GM10248 (cell line): ENCODE measurements around the gene ATP8A1.
"Not testable (repeated sequence)": the region's sequence is repeated elsewhere in the genome, so short reads cannot be mapped to it uniquely, and the experiment has no call there.

Experiments used
- CTCF ChIA-PET: fragments of 300-600 bp; sonication (Branson Sonifier 250); formaldehyde crosslinking; extraction: SDS; loops from one replicate; lab custom pipeline; 2021; ENCODE audit warnings: antibody characterized with exemption; lab: Yijun Ruan, JAX
- POLR2A ChIA-PET: fragments of 350-650 bp; sonication (Branson Sonifier 250); formaldehyde crosslinking; extraction: SDS; loops from one replicate; lab custom pipeline; 2020; ENCODE audit warnings: antibody characterized with exemption; lab: Yijun Ruan, JAX
- DNase-seq: peaks from one replicate; pipeline ENCODE4 v3.0.0; 2012; ENCODE audit errors: extremely low spot score
- TF ChIP-seq, protein P1 (sequence below): IDR thresholded peaks from 2 replicates; pipeline ENCODE4 v1.5.1; 2012; ENCODE audit warnings: mild to moderate bottlenecking, low read depth; ENCODE audit errors: extremely low read depth, missing control alignments, control extremely low read depth

ATP8A1 gene

DNA sequence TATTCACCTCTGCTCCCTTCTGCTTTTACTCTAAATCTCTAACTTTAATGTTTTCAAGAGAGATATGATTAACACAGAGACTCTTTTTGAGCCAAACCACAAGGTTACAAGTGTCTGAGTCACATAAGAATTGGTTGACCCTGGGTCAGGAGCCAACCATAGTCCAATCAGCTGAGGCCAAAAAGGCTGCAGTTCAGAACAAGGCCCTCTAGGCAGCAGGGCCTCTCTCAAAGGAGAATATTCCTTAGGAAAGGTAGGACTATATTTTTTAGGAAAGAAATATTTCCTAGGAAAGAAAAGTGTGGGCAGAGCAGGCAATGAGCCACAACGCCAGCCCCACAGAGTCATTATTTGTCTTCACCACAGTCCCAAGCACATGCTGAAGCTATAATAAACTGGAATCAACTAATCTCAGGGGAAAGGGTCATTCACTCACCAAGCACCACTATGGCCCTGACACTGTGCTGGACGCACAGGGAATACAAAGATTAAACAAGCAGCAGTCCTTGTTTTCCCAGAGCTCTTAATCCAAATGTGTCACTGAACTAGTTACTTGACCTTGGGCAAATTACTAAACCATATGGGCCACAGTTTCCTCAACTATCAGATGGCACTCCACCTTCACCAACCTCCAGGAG is 2.2 kb downstream of the ATP8A1 start:
- ChIA-PET CTCF (interaction anchor here (0.8 to 1.6 kb wide), 4 partner anchors 10 to 86 kb away, joined by 3 to 6 read pairs (median 4); no protein-coding TSS in a partner anchor), POLR2A (interaction anchor here (0.6 kb wide), 1 partner anchor 11 kb away, joined by 3 read pairs; no protein-coding TSS in a partner anchor)
- no peak for DNase-seq
- TF ChIP-seq, protein P1, sequence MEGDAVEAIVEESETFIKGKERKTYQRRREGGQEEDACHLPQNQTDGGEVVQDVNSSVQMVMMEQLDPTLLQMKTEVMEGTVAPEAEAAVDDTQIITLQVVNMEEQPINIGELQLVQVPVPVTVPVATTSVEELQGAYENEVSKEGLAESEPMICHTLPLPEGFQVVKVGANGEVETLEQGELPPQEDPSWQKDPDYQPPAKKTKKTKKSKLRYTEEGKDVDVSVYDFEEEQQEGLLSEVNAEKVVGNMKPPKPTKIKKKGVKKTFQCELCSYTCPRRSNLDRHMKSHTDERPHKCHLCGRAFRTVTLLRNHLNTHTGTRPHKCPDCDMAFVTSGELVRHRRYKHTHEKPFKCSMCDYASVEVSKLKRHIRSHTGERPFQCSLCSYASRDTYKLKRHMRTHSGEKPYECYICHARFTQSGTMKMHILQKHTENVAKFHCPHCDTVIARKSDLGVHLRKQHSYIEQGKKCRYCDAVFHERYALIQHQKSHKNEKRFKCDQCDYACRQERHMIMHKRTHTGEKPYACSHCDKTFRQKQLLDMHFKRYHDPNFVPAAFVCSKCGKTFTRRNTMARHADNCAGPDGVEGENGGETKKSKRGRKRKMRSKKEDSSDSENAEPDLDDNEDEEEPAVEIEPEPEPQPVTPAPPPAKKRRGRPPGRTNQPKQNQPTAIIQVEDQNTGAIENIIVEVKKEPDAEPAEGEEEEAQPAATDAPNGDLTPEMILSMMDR: no peak

DNA sequence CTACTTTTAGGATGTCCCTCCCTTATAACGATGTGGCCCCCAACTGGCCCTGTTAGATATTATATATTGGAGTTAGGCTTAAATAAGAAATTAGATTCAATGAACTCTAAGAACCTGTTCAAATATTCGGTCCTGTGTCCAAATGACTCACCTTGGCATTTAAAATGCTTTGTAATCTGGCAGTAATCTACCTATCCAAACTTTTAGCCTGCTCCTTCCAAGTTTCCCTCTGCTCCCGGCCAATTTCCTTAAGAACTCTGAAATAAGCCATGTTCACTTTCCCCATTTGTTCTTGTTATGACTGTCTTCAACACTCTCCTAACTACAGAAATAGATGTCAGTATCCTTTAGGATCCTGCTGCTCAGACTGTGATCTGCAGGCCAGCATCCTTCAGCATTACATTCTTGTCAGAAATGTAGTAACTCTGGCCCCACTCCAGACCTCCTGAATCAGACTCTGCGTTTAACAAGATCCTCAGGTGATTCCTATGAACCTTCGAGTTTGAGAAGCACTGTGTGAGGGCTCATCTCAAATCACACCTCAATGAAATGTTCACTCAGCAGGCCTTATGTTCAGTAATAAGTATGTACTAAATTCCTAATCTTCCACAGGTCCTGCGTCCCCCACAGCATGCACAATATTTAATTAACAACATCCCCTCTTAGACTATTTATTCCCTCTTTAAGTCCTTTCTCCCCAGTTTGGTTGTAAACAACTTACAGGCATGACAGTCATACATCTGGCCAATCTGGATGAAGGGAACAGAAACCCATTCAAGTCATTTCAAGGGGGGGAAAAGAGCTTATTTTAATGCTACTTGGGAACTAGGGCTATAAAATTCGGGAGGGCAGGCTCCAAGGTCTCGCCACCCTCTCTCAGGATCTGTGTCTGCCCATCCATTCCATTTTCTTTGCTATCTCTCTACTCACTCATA is 3.0 kb downstream of the ATP8A1 start:
- POLR2A ChIA-PET: no interaction called here
- TF ChIP-seq, protein P1: no peak
- CTCF ChIA-PET: interaction anchor here (0.8 to 1.6 kb wide), 4 partner anchors 9 to 85 kb away, joined by 3 to 6 read pairs (median 4); no protein-coding TSS in a partner anchor
- DNase-seq: no peak

DNA sequence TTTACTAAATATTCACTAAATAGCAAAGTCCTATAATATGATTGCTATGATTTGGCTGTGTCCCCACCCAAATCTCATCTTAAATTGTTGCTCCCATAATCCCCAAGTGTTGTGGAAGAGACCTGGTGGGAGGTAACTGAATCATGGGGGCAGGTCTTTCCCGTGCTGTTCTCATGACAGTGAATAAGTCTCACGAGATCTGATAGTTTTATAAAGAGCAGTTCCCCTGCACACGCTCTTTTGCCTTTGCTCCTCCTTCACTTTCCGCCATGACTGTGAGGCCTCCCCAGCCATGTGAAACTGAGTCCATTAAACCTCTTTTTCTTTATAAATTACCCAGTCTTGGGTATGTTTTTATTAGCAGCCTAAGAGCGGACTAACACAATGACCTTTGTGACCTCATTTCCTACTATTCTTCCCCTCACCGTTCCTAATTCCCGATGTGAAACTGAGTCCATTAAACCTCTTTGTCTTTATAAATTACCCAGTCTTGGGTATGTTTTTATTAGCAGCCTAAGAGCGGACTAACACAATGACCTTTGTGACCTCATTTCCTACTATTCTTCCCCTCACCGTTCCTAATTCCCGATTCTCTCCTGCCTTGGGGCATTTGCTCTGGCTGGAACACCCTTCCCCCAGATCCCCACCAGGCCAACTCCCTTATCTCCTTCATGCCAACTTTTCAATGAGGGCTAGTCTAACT is 4.2 kb downstream of the ATP8A1 start:
- DNase-seq, POLR2A ChIA-PET: not testable (repeated sequence)
- CTCF ChIA-PET: interaction anchor here (1.0 kb wide), 1 partner anchor 9 kb away, joined by 3 read pairs; no protein-coding TSS in a partner anchor

DNA sequence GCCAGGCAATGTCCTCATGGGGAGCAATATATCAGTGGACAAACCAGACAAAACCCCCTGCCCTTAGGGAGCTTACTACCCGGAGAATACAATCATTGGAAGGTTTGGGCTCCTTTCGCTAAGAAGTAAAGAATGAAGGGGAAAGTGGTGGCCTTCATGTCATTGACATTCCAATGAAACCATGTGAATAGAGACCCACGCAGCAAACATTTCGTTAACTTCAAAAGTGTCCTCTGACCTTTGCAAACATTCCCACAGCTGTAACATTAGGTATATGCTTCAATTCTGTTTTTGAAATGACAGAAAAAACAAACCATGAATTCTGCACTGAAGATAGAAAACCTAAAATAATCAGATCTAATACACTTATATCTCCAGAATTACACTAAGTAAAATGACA is 7.0 kb downstream of the ATP8A1 start:
- POLR2A ChIA-PET: no interaction called here

DNA sequence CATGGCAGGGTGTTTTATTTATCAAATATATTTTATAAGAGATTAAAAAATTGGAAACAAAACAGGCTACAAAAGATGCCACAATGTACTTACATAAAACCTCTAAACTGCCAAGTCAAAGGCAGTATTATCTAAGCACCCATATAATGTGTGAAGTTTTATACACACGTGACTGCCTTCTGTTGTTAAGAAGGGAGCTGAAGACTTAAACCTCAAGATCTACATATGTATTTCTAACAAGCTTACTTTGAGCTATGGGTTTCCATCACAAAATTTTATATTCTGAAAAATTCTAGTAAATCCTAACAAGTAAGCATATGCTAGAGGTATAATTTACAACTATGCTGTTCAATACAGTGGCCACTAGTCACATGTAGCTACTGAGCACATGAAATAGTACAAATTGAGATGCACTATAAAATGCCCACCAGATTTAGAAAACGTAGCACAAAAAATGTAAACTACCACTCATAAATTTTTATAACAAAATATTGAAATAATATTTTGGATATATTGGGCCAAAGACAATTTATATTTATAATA is 9.8 kb downstream of the ATP8A1 start:
- ChIA-PET CTCF (interaction anchor here (0.8 to 3.5 kb wide), 6 partner anchors 10 to 23 kb away, joined by 3 to 35 read pairs (median 6); partner anchors contain the start of gene ATP8A1), POLR2A (interaction anchor here (1.6 kb wide), 1 partner anchor 10 kb away, joined by 13 read pairs; the partner anchor contains the start of gene ATP8A1)
- TF ChIP-seq, protein P1: no peak
- DNase-seq: no peak

More for the DNA sequence above, 7.0 kb downstream of the ATP8A1 start:
- CTCF ChIA-PET: interaction anchor here (0.8 to 2.0 kb wide), 3 partner anchors 10 to 18 kb away, joined by 4 to 10 read pairs (median 4); no protein-coding TSS in a partner anchor
- DNase-seq: no peak
- TF ChIP-seq, protein P1: no peak

DNA sequence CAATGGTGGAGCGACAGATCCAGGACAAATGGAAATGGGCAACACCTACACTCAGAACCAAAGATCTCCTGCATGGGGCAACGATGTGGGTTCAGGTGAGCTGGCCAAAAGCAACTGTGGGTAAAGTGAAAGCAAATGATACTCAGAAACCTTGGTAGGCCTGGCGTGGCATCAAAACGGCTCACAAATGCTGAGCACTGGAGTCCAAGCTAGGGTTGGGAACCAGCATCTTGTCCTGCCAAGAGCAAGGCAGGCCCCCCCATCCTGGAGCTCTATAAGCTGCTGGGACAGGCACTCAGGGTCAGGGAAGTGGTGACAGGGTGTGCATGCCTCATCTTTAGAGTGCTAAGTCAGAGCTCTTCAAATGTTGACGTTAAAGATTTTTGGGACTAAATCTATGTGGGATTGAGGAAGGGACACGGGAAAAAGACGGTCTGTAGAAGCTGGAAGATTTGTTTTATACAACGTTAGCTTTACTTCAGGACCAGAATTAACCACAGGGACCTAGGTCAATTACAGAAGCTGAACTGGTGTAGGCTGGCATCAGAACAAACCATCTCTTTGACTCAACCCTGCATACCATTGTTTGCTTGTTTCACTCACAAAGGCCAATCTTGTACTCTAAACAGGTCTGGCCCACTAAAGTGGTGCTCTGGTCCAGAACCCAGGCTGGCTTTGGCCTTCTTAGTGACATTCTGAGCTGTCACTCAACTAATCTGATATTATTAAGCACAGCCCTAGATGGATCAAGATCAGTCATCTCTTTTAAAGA is 10.7 kb downstream of the ATP8A1 start:
- POLR2A ChIA-PET: interaction anchor here (0.7 to 1.6 kb wide), 2 partner anchors 11 to 101 kb away, joined by 3 to 13 read pairs; partner anchors contain the start of gene ATP8A1
- CTCF ChIA-PET: interaction anchor here (0.7 to 3.5 kb wide), 6 partner anchors 11 to 77 kb away, joined by 3 to 35 read pairs (median 6); partner anchors contain the start of gene ATP8A1
- TF ChIP-seq, protein P1: no peak
- no peak for DNase-seq
